OCI-LY3 (cell line): ENCODE measurements around the gene IRF2.

Experiments
- H2AFZ ChIP-seq: fragments of 200-600, 300-600 bp; shearing (Covaris generic); 2 replicates; pipeline ENCODE4 v1.6.0; 2014; ENCODE audit warnings: antibody characterized with exemption, low read depth, low read length
- H3K27ac ChIP-seq: fragments of 200-600, 300-600 bp; sonication (generic); 2 replicates; pipeline ENCODE4 v1.5.1; 2014; ENCODE audit warnings: mild to moderate bottlenecking, low read length, moderate library complexity, mixed read lengths
- H3K27me3 ChIP-seq: fragments of 200-600, 300-600 bp; sonication (generic); 2 replicates; pipeline ENCODE4 v1.6.1; 2014; ENCODE audit warnings: low read depth, low read length, mixed read lengths
- H3K36me3 ChIP-seq: fragments of 200-600, 300-600 bp; sonication (generic); replicated peaks from 2 replicates; pipeline ENCODE3; 2014; ENCODE audit warnings: low read depth, low read length, mixed read lengths
- H3K4me1 ChIP-seq: fragments of 300-600, 200-600 bp; sonication (generic); 2 replicates; pipeline ENCODE4 v1.6.1; 2014; ENCODE audit warnings: low read length, mixed read lengths
- H3K4me2 ChIP-seq: fragments of 200-600, 300-600 bp; sonication (generic); 2 replicates; pipeline ENCODE4 v1.6.1; 2014; ENCODE audit warnings: low read length, mixed read lengths
- H3K4me3 ChIP-seq: fragments of 300-600, 200-600 bp; sonication (generic); 2 replicates; pipeline ENCODE4 v1.5.1; 2014; ENCODE audit warnings: antibody characterized with exemption, mild to moderate bottlenecking, low read length, moderate library complexity
- H3K79me2 ChIP-seq: fragments of 300-600, 200-600 bp; shearing (Covaris generic); 2 replicates; pipeline ENCODE4 v1.6.1; 2014; ENCODE audit warnings: mild to moderate bottlenecking, low read length, mixed read lengths
- H3K9ac ChIP-seq: fragments of 300-600, 200-600 bp; shearing (Covaris generic); 2 replicates; pipeline ENCODE4 v1.6.0; 2014; ENCODE audit warnings: mild to moderate bottlenecking, low read length, moderate library complexity
- H3K9me3 ChIP-seq: fragments of 200-600, 300-600 bp; shearing (Covaris generic); 2 replicates; pipeline ENCODE4 v1.6.1; 2014; ENCODE audit warnings: low read length, mixed read lengths; ENCODE audit not compliant: insufficient read depth
- H4K20me1 ChIP-seq: fragments of 200-600, 300-600 bp; sonication (generic); 2 replicates; pipeline ENCODE4 v1.6.1; 2016; ENCODE audit warnings: low read length, mixed read lengths; ENCODE audit not compliant: insufficient read depth
- CTCF ChIP-seq: fragments of 200-600, 300-600 bp; sonication (generic); IDR thresholded peaks from 2 replicates; pipeline ENCODE4 v1.5.1; 2014; ENCODE audit warnings: antibody characterized with exemption, low read length, low read depth
- EZH2phosphoT487 ChIP-seq: fragments of 200-600 bp; shearing (Covaris generic); IDR thresholded peaks from 2 replicates; pipeline ENCODE4 v1.6.1; 2018; ENCODE audit warnings: antibody characterized with exemption, mixed run types, low read depth

The IRF2 gene

GRCh38 chr4:184447664-184448063, 26.7 kb downstream of the IRF2 start:
- Histone ChIP-seq H2AFZ (no peak overlapping the region), H3K79me2 (peaks cover 88% of the 10 kb centered on the region), H4K20me1 (peaks cover 74% of the 10 kb centered on the region), H3K4me2 (no peak overlapping the region), H3K27me3 (no peaks in the 10 kb centered on the region), H3K9ac (no peak overlapping the region), H3K27ac (no peak overlapping the region), H3K36me3 (peaks cover 3% of the 10 kb centered on the region), H3K9me3 (no peaks in the 10 kb centered on the region), H3K4me1 (peaks cover 27% of the 10 kb centered on the region), H3K4me3 (no peak overlapping the region)
- no peak for TF ChIP-seq CTCF
- no peak for TF ChIP-seq EZH2phosphoT487

- Histone ChIP-seq H3K9me3 (no peaks in the 10 kb centered on the region), H3K4me1 (peaks cover 23% of the 10 kb centered on the region), H3K27me3 (no peaks in the 10 kb centered on the region), H4K20me1 (peaks cover 67% of the 10 kb centered on the region), H3K4me3 (no peak overlapping the region), H3K4me2 (no peak overlapping the region), H3K27ac (no peak overlapping the region), H2AFZ (no peak overlapping the region), H3K79me2 (peaks cover 90% of the 10 kb centered on the region), H3K36me3 (peaks cover 3% of the 10 kb centered on the region), H3K9ac (no peak overlapping the region)
- no peak for TF ChIP-seq EZH2phosphoT487
- no peak for TF ChIP-seq CTCF
Observed at GRCh38 chr4:184446132-184446658, 28.2 kb downstream of the IRF2 start.

- H3K4me2 ChIP-seq, result no peak overlapping the region
- H3K9me3 ChIP-seq, result no peaks in the 10 kb centered on the region
- peaks cover 12% of the 10 kb centered on the region for H3K4me1 ChIP-seq
- no peak overlapping the region for H3K27ac ChIP-seq
- peaks cover 91% of the 10 kb centered on the region for H3K79me2 ChIP-seq
- no peak overlapping the region for H3K9ac ChIP-seq
- no peak overlapping the region for H2AFZ ChIP-seq
- peaks cover 3% of the 10 kb centered on the region for H3K36me3 ChIP-seq
- peaks cover 63% of the 10 kb centered on the region for H4K20me1 ChIP-seq
- no peaks in the 10 kb centered on the region for H3K27me3 ChIP-seq
- no peak overlapping the region for H3K4me3 ChIP-seq
- TF ChIP-seq EZH2phosphoT487 (no peak), CTCF (no peak)
Observed at GRCh38 chr4:184444953-184445309, 29.4 kb downstream of the IRF2 start.

GRCh38 chr4:184444215-184444952, 30.0 kb downstream of the IRF2 start:
- Histone ChIP-seq H3K4me2 (no peak overlapping the region), H3K4me1 (peaks cover 11% of the 10 kb centered on the region), H3K36me3 (peaks cover 3% of the 10 kb centered on the region), H2AFZ (no peak overlapping the region), H3K79me2 (peaks cover 91% of the 10 kb centered on the region), H3K9me3 (no peaks in the 10 kb centered on the region), H3K27me3 (no peaks in the 10 kb centered on the region), H3K27ac (no peak overlapping the region), H3K4me3 (no peak overlapping the region), H4K20me1 (peaks cover 63% of the 10 kb centered on the region), H3K9ac (no peak overlapping the region)
- no peak for TF ChIP-seq CTCF
- TF ChIP-seq EZH2phosphoT487, result no peak
